ENCODE data around the gene ATG12. TPM values are rescaled to one million over a fixed set of nuclear protein-coding genes. Genes with fewer than 3 reads are reported as not detected.
A peak's percentile ranks its signal among the peaks of the same experiment; 100 is the strongest.

Gene ATG12
- total and polyA plus RNA-seq, 2 of the 13 experiments (the other 11 are each of a cell fraction or from before 2014, with no cell fraction given) = 46.4 to 58.1 TPM

GRCh38 chr5:115849258-115849798 is 8.0 kb upstream of the ATG12 start (continued):
- TF ChIP-seq ZFAT (CRISPR knock-in tag; conservative IDR thresholded peaks at IDR 0.05) (no peak), ZKSCAN8 (CRISPR knock-in tag; IDR thresholded peaks at IDR 0.05; ENCODE audit: borderline replicate concordance) (no peak), ZNF614 (CRISPR knock-in tag; IDR thresholded peaks at IDR 0.05; ENCODE audit: borderline replicate concordance) (no peak), ZNF7 (CRISPR knock-in tag; IDR thresholded peaks at IDR 0.05) (peak; percentile 72), THRA (CRISPR knock-in tag; IDR thresholded peaks at IDR 0.05; ENCODE audit: borderline replicate concordance) (no peak)

- peak overlapping the region; percentile 15; the same call in 1 of the 2 replicates for H3K4me2 ChIP-seq (ENCODE audit: low read depth, low read length)
- peaks cover 100% of the 10 kb centered on the region for H3K79me2 ChIP-seq (ENCODE audit: insufficient read depth, low read length)
- no peak overlapping the region for H3K9ac ChIP-seq (ENCODE audit: insufficient read depth, low read depth, low read length)
- CTCF ChIA-PET (ENCODE audit: low intra/inter-chr PET ratio, low total read pairs) = no interaction called here
- no peak overlapping the region for H3K4me3 ChIP-seq (replicated peaks in 1 of 3; ENCODE audit: insufficient read depth in 1 of 3, low read depth in 2 of 3, low read length in 3 of 3)
- 72% methylated on average over 7 of the region's 7 CpGs for WGBS (ENCODE audit: low lambda C conversion rate)
- H3K9me3 ChIP-seq (ENCODE audit: low read length) = no peaks in the 10 kb centered on the region
- in situ Hi-C loops (cut with HindIII; ENCODE audit: extremely low pct_ligation_motif_present, low pct_unique_long_range_greater_than_20kb) = loop anchor here (25.0 kb wide), 1 partner anchor 215 kb away; no protein-coding TSS in a partner anchor
- no peaks in the 10 kb centered on the region; a peak in 1 of 5 replicates for H3K27me3 ChIP-seq (ENCODE audit: control insufficient read depth in 1 of 2, insufficient read depth in 2 of 2, low read length in 2 of 2)
- no peak overlapping the region for H2AFZ ChIP-seq (ENCODE audit: low read length)
- POLR2A ChIA-PET = no interaction called here
- H4K20me1 ChIP-seq (ENCODE audit: insufficient read depth, low read length) = peaks cover 7% of the 10 kb centered on the region
- FAIRE-seq (no peak), DNase-seq (ENCODE audit: low spot score) (no peak), ATAC-seq (no peak)
- no peaks in the 10 kb centered on the region for H3K36me3 ChIP-seq (replicated peaks in 1 of 2; ENCODE audit: control insufficient read depth in 1 of 2, insufficient read depth in 2 of 2, low read length in 2 of 2)
- no TSS peak for BruUV-seq (replicated peaks)
- intact Hi-C loops (cut with micrococcal nuclease; ENCODE audit: unreplicated experiment) = no loop called here
- peaks cover 66% of the 10 kb centered on the region for H3K4me1 ChIP-seq (ENCODE audit: insufficient read depth, low read length)
- H3K27ac ChIP-seq (ENCODE audit: extremely low read length, insufficient read depth, low read length) = no peak overlapping the region
- TF ChIP-seq TOPORS (CRISPR knock-in tag; IDR thresholded peaks at IDR 0.05) (no peak), CTCF (CRISPR knock-in tag; IDR thresholded peaks at IDR 0.05) (no peak), ZBTB33 (CRISPR knock-in tag; IDR thresholded peaks at IDR 0.05) (peak; percentile 49; the same call in 1 of the 2 replicates), ZBTB39 (CRISPR knock-in tag; IDR thresholded peaks at IDR 0.05) (no peak), EP300 (IDR thresholded peaks at IDR 0.05; ENCODE audit: low read depth in 2 of 2, low read length in 2 of 2) (0 out of 4 replicates have a peak, but pooled peaks of 1 of the 2 experiments have one; percentile 6), EP300 (CRISPR knock-in tag; IDR thresholded peaks at IDR 0.05; ENCODE audit: borderline replicate concordance) (no peak), SALL1 (CRISPR knock-in tag; IDR thresholded peaks at IDR 0.05) (peak; percentile 25; the same call in 1 of the 2 replicates), CEBPG (CRISPR knock-in tag; IDR thresholded peaks at IDR 0.05) (peak; percentile 48)
Measured at GRCh38 chr5:115847290-115847689, 5.9 kb upstream of the ATG12 start.

Measured in HepG2 (cell line).